NCI-H82 treated with DMSO at 0.1 percent for 48 hours (cell line): ENCODE measurements around the gene TESPA1.
"Not testable (repeated sequence)": the region's sequence is repeated elsewhere in the genome, so short reads cannot be mapped to it uniquely, and the experiment has no call there.

Experiments
- DNase-seq: peaks from one replicate; lab custom pipeline; 2025; ENCODE audit not compliant: unreplicated experiment; lab: John Stamatoyannopoulos, UW

TESPA1 gene

GRCh38 chr12:54986773-54987172 is 2.2 kb upstream of the TESPA1 start:
- not testable (repeated sequence) for DNase-seq

- no peak for DNase-seq
Measured at GRCh38 chr12:54983536-54984101, 943 bp downstream of the TESPA1 start.

DNA sequence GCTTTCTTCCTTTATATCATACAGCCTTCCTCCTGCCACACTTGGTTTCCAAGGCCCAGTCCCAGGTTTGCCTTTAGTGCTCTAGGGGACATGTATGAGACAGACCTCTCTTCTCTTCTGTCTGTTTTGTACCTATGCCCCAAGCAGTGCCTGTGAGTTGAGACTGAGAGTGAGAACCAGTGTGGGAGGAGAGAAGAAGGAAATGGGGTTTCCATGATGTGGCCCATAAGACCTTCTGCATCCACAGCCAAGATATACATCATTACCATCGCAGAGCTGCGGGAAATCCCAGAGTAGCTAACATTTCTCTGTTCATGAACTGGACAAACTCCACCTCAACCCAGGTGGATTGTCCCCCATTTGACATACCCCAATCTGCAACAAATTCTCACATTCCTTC is 2.8 kb downstream of the TESPA1 start:
- DNase-seq = no peak

DNA sequence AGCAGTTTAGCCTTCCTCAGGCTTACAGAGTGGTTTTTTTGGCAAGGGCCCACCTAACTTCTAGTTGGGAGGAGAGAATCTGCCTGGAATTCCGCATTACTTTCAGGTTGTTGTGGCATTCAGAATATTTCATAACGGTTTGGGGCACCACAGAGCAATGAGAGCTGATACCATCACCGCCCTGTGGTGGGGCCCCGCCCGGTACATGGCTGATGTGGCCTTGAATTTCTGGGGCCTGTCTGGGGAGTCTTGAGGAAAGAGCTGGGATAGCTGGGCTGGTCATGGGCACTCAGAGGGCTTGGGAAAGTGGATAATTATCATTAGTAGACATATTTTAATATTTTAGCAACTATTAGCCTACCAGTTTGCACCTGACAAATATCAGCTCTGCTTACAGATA is 4.2 kb downstream of the TESPA1 start:
- no peak for DNase-seq

DNA sequence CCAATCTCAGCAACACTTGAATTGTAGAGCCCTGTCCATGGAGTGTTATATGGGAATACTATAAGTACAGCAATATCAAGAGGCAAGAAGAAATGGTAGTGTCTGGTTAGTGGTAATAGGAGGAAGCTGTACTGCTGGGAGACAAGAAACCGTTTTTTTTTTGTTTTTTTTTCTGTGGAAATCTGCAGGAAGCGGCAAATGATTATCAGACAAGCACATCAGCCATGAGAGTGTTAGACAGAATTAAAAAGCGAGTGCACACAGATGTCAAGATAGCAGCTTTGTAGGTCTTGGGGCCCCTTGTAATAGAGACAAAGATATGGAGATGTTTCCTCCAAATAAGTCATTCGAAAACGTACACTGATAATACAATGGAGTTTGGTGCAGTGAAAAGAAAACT is 6.7 kb downstream of the TESPA1 start:
- DNase-seq = no peak

DNA sequence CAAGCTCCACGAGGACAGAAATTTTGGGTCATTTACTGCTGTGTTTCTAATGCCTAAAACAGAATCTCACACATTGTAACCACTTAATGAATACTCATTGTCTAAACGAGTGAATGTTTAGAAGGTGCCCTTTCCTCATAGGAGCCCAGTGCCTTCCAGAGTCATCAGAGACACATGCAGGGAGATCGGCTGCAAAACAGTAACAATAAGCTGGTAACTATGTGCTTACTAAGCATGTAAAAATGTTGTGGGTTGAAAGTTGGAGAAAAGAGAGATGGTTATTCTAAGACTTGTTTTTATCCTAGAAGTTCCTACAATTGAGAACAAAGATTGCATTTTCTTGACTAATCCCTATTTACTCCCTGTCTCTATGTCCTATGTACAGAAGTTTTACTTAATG is 7.4 kb downstream of the TESPA1 start:
- no peak for DNase-seq

- no peak for DNase-seq
Measured at GRCh38 chr12:54975875-54976274, 8.7 kb downstream of the TESPA1 start.

DNA sequence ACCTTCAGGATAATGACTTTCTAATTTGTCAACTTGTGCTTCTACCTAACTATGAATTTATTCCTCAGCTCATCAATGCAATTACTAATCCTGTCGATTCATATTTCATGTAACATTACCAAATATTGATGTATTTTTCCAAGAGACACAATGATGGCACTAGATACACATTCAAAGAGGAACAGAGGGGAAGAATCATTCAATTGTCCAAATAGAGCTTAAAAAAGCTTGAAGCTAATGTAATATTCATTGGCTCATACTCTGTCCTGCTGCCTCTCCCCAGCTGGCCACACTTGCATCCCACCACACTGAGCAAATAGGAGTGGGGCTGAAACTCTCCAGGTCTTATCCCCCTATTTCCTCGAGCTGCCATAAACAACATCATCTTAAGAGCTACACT is 9.3 kb downstream of the TESPA1 start:
- DNase-seq = no peak

- DNase-seq = no peak
Measured at GRCh38 chr12:54974279-54974678, 10.3 kb downstream of the TESPA1 start.

DNA sequence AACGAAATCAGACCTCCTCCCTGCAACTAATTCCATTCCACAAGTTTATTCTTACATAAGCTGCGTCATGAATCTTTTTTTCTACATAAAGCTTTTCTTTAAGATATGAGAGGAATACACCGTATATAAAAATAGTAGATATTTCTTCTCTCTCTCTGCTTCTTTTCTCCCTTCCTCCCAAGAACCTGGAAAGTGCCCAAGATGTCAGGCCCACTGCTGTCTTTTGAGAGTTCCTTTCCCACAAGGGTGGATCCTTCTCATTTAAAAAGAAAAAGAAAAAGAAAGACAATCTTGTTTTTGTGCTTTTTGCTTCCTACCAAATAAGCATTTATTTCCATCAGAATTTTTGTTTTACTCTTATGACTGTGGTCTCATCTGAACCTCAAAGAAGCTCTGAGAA is 11.0 kb downstream of the TESPA1 start:
- no peak for DNase-seq

DNA sequence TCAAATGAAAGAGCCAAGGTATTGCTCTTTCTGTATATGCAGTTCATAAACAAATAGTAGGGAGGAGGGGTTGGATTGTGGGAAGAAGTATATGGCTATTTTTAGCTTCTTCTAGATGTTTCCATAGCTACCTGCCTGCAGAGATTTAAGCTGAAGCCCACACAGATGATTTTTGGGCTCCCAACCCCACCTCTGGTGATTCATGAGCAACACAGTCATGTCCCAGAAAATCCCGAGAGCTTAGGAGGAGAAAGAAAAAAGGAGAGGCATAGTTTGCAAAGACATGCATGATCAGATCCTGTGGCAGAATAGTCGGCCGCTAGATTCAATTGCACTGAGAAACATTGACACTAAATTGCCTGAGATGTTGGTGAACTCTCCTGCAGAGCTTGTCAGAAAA is 13.8 kb downstream of the TESPA1 start:
- no peak for DNase-seq

DNA sequence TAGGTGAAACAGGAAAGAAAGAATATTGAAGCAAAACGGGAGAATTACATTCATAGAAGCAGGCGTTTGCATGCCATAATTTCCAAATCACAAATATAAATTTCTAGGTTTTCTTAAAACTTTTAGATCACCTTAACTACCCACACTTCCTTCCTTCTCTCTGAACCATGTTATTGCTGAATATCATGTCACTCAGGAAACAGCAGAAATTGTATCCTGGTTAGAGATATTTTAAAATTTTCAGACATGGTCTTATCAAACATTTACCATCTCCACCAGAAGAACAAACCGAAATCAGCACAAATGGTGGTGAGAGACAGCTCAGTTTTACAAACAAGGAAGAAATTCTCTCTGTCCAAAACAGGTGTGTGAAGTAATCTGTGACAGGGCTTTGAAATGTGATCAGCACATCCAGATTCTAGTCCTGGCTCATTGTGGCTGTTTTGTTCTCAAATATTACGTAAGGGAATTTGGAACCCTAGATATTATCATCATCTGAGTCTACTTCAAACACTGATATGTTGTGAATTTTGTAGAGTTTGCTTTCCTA is 16.3 kb downstream of the TESPA1 start:
- no peak for DNase-seq

DNA sequence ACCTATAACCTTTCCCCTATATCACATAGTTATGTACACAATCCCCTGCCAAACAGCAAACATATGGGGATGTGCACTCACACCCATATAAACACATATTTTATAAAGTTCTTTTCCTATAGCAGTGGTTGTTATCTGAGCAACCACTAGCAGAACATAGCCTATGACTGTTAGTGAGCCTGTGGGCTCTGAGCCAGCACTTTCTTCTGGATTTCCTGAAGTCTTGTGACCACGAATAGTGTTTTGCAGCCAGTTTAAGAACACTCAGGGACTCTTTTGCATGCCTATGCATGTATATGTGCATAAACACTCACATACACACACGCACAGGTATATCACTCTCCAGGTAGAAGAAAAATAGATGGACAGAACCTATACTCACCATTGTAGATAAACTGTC is 17.1 kb downstream of the TESPA1 start:
- DNase-seq = no peak

GRCh38 chr12:54961190-54961589 is 23.4 kb downstream of the TESPA1 start:
- no peak for DNase-seq

- no peak for DNase-seq
Measured at GRCh38 chr12:54959291-54960018, 25.1 kb downstream of the TESPA1 start.

- peak; percentile 31 for DNase-seq
Measured at GRCh38 chr12:54958048-54958658, 26.4 kb downstream of the TESPA1 start.

DNA sequence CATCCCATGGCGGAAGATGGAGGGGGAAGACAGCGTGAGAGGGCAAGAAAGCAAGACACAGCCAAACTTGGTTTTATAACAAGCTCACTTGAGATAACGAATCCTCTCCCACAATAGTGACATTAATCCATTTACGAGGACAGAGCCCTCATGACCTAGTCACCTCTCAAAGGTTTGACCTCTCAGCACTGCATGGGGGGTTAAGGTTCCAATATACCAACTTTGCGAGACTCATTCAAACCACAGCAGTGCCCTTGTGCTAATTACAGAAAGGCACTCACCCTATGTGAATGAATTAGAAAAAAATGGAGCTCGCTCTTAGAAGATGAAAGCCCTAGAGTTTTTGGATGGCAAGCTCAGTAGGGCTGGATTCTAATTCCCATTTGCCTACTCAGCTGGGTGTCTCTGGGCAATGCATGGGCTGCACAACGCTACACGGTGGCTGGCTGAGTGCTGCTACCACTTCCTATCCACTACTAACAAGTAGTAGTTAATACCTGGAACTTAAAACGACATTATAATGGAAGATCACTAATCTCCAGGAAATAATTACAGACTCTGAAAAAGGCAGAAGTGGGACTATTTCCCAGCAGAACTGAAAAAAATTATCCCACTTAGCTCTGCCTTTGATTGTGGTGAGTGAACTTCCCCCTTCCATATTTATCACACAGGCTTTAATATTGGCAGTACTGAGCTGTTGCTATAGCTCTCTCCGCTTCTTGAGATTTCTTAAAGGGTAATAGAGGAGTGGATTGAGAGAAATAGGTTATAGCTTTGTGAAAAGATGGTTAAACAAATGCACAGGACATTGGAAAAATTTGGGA is 27.5 kb downstream of the TESPA1 start:
- DNase-seq = no peak

DNA sequence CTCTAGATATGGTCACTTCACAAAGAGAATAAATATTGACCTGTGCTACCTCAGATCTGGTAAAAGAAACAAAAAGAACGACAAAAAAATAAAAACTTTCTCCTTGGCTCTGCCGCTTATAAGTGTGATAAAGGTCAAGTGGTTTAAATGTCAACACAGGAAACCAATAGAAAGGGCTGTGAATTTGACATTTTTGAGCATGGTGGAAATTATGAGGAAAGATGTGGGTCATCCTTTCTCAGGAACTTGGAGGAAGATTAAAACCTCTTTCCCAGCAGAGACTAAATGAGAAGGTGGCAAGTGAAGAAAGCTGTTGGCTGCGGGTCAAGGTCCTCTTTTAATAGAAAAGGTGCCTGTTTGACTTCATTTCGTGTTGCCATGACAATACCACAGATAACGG is 28.2 kb downstream of the TESPA1 start:
- no peak for DNase-seq

- DNase-seq = no peak
Measured at GRCh38 chr12:54954801-54955200, 29.8 kb downstream of the TESPA1 start.

DNA sequence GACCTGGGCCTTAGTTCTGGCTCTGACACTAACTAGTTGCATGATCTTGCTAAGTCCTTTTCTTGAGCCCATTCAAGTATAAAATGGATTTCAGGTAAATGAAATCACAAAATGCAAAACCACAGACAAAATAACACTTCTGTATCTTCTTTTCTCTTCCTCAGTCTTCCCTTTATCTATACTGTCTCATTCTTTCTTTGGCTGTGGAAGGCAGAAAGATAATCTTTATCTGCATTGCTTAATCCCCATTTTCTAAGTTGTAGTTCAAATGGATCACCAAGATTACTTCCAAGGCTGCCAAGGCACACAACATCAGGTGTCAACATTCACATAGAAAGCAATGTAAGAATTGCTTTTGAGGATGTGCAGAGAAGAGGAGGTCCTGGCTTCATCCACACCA is 30.3 kb downstream of the TESPA1 start:
- DNase-seq = peak; percentile 8

GRCh38 chr12:54950071-54950727 is 34.4 kb downstream of the TESPA1 start:
- no peak for DNase-seq
